Endothelial cell of umbilical vein (primary cell): ENCODE data around the gene LMNTD1. TPM values are rescaled to one million over a fixed set of nuclear protein-coding genes. Genes with fewer than 3 reads are reported as not detected.

Source experiments
- BruUV-seq: library from RNA; stranded (reverse); fragments of 400-500 nt; replicated peaks from 2 replicates; lab custom pipeline; 2021; lab: Mats Ljungman, UMichigan
- CTCF ChIA-PET: fragments of 300-600, 350-600 bp; sonication (Branson Sonifier 250); formaldehyde crosslinking; loops from one replicate; lab custom pipeline; 2021; ENCODE audit warnings: antibody characterized with exemption, inconsistent platforms; lab: Charles Lee
- POLR2A ChIA-PET: fragments of 300-600, 350-600 bp; sonication (Branson Sonifier 250); formaldehyde crosslinking; loops from one replicate; lab custom pipeline; 2021; ENCODE audit warnings: antibody characterized with exemption, inconsistent platforms; lab: Charles Lee
- DNase-seq: peaks from one replicate; pipeline ENCODE4 v3.0.0-alpha.2; 2011; ENCODE audit warnings: low read depth, low spot score
- FAIRE-seq: peaks from 2 replicates; lab custom pipeline; 2011; peaks lifted over from hg19 to GRCh38; lab: Jason Lieb, UNC
- H2AFZ ChIP-seq: 2 replicates; pipeline ENCODE4 v1.6.0; 2012; ENCODE audit warnings: low read depth, low read length, control low read depth, inconsistent platforms
- H3K27ac ChIP-seq: 2 replicates; pipeline ENCODE4 v1.5.1; 2011; ENCODE audit warnings: low read depth, mild to moderate bottlenecking, control low read depth, low read length, moderate library complexity; ENCODE audit not compliant: insufficient read depth
- H3K27me3 ChIP-seq, 2 experiments: 2 replicates each; pipeline versions ENCODE4 v1.6.0 to v1.6.1; 2011; ENCODE audit warnings: low read length in 2 of 2, mixed read lengths in 1 of 2; ENCODE audit not compliant: control insufficient read depth in 2 of 2, insufficient read depth in 2 of 2
- H3K36me3 ChIP-seq, 2 experiments: 2 replicates in 1 of 2; 3 replicates in 1 of 2; pipeline ENCODE4 v1.5.1; 2011; ENCODE audit warnings: low read length in 2 of 2, mild to moderate bottlenecking in 1 of 2, moderate library complexity in 1 of 2; ENCODE audit not compliant: control insufficient read depth in 2 of 2, insufficient read depth in 2 of 2; ENCODE audit errors: extremely low read depth in 1 of 2
- H3K4me1 ChIP-seq: 3 replicates; pipeline ENCODE4 v1.5.1; 2011; ENCODE audit warnings: mild to moderate bottlenecking, low read length; ENCODE audit not compliant: control insufficient read depth, insufficient read depth; ENCODE audit errors: extremely low read depth
- H3K4me2 ChIP-seq: 2 replicates; pipeline ENCODE4 v1.6.1; 2011; ENCODE audit warnings: low read length, control low read depth, mixed read lengths; ENCODE audit not compliant: insufficient read depth
- H3K4me3 ChIP-seq, 3 experiments: fragments of 200-600 bp in 1 of 3; sonication (generic), shearing (Covaris generic) in 1 of 3; replicated peaks in 1 of 3; 2 replicates each; pipeline ENCODE4 v1.5.1; 2011 to 2016; ENCODE audit warnings: control low read depth in 3 of 3, low read length in 3 of 3, mild to moderate bottlenecking in 2 of 3, inconsistent platforms in 1 of 3, low read depth in 1 of 3, moderate library complexity in 1 of 3; ENCODE audit not compliant: insufficient read depth in 1 of 3
- H3K79me2 ChIP-seq: 2 replicates; pipeline ENCODE4 v1.6.0; 2012; ENCODE audit warnings: low read length, inconsistent platforms; ENCODE audit not compliant: control insufficient read depth, insufficient read depth
- H3K9ac ChIP-seq: replicated peaks from 2 replicates; pipeline ENCODE3; 2011; ENCODE audit warnings: low read length, control low read depth; ENCODE audit not compliant: insufficient read depth; ENCODE audit errors: extremely low read depth
- H3K9me1 ChIP-seq: replicated peaks from 3 replicates; pipeline ENCODE4 v1.6.0; 2011; ENCODE audit warnings: mild to moderate bottlenecking, low read length; ENCODE audit not compliant: control insufficient read depth, insufficient read depth; ENCODE audit errors: extremely low read depth
- H3K9me3 ChIP-seq: replicated peaks from 2 replicates; pipeline ENCODE4 v1.5.1; 2012; ENCODE audit warnings: low read length, inconsistent platforms; ENCODE audit not compliant: control insufficient read depth, insufficient read depth
- H4K20me1 ChIP-seq: replicated peaks from 2 replicates; pipeline ENCODE3; 2011; ENCODE audit warnings: mild to moderate bottlenecking, low read length; ENCODE audit not compliant: control insufficient read depth, insufficient read depth; ENCODE audit errors: extremely low read depth
- CTCF ChIP-seq, 2 donors: IDR thresholded peaks; 1 replicate in 1 of 2; 2 replicates in 1 of 2; pipeline ENCODE4 v1.5.1; 2011; ENCODE audit warnings: low read length in 2 of 2, mild to moderate bottlenecking in 2 of 2, moderate library complexity in 2 of 2, control low read depth in 1 of 2, inconsistent platforms in 1 of 2, low read depth in 1 of 2; ENCODE audit not compliant: insufficient read depth in 1 of 2; ENCODE audit errors: extremely low read depth in 1 of 2
- EZH2 ChIP-seq: IDR thresholded peaks from 2 replicates; pipeline ENCODE4 v1.6.1; 2012; ENCODE audit warnings: borderline replicate concordance, low read depth, mild to moderate bottlenecking, moderate library complexity, low read length, inconsistent platforms; ENCODE audit not compliant: severe bottlenecking
- FOS ChIP-seq: IDR thresholded peaks from 2 replicates; pipeline ENCODE4 v1.6.1; 2011; ENCODE audit warnings: mild to moderate bottlenecking, low read length, moderate library complexity, borderline replicate concordance; ENCODE audit not compliant: insufficient read depth
- GATA2 ChIP-seq: IDR thresholded peaks from 2 replicates; pipeline ENCODE4 v1.7.0; 2011; ENCODE audit warnings: low read depth, mild to moderate bottlenecking, moderate library complexity, mixed read lengths, low read length; ENCODE audit not compliant: insufficient read length, insufficient read depth
- JUN ChIP-seq: IDR thresholded peaks from 2 replicates; pipeline ENCODE4 v1.6.1; 2011; ENCODE audit warnings: borderline replicate concordance, low read depth; ENCODE audit not compliant: insufficient read length, insufficient read depth
- MAX ChIP-seq: IDR thresholded peaks from 2 replicates; pipeline ENCODE4 v1.6.1; 2011; ENCODE audit not compliant: insufficient read depth, insufficient read length
- MYC ChIP-seq: IDR thresholded peaks from one replicate; pipeline ENCODE4 v1.6.1; 2011; ENCODE audit warnings: mild to moderate bottlenecking, low read depth, low read length
- POLR2A ChIP-seq: IDR thresholded peaks from 2 replicates; pipeline ENCODE4 v1.6.1; 2012; ENCODE audit warnings: low read depth, mild to moderate bottlenecking, control low read depth, low read length
- POLR2AphosphoS5 ChIP-seq: IDR thresholded peaks from 2 replicates; pipeline ENCODE4 v1.6.1; 2012; ENCODE audit warnings: low read depth, mild to moderate bottlenecking, control low read depth, low read length, moderate library complexity; ENCODE audit not compliant: insufficient read depth
- dilution Hi-C: fragments of 300-500 bp; cut with MboI; formaldehyde crosslinking; loops from one replicate; pipeline ENCODE4 v1.15.0; 2019; ENCODE audit warnings: low sequenced_read_pairs; ENCODE audit not compliant: extremely low pct_ligation_motif_present
- intact Hi-C: fragments of 100-400 bp; cut with micrococcal nuclease; formaldehyde crosslinking; loops from one replicate; pipeline ENCODE4 v1.10.0; 2022
- polyA plus RNA-seq, 4 experiments: library from polyadenylated mRNA; depleted of rRNA in 3 of 4; stranded (reverse) in 3 of 4; unstranded in 1 of 4; fragments of >200 nt; gene quantifications; 2 replicates each; pipeline versions ENCODE4 v1.2.1 to v1.2.3, GENCODE V29; 2011 to 2012; ENCODE audit warnings: missing spikeins in 1 of 4
- total RNA-seq: library from RNA; stranded (reverse); gene quantifications from 2 replicates; pipeline ENCODE4 v1.2.3, GENCODE V29; 2021

Gene LMNTD1
- total and polyA plus RNA-seq, 2 donors (not counting 3 experiments of a cell fraction or from before 2014, with no cell fraction given) = not detected

GRCh38 chr12:25529738-25530137 is 23.3 kb downstream of the LMNTD1 start:
- Histone ChIP-seq H3K4me1 (peaks cover 6% of the 10 kb centered on the region), H3K79me2 (no peaks in the 10 kb centered on the region), H4K20me1 (no peaks in the 10 kb centered on the region), H3K9me3 (no peaks in the 10 kb centered on the region), H3K9ac (no peak overlapping the region), H3K27me3 (no peaks in the 10 kb centered on the region), H3K4me3 (no peak overlapping the region), H3K27ac (no peak overlapping the region), H2AFZ (peak overlapping the region; percentile 73), H3K9me1 (no peaks in the 10 kb centered on the region), H3K4me2 (peak overlapping the region; percentile 42), H3K36me3 (no peaks in the 10 kb centered on the region)
- intact Hi-C loops (no loop called here), dilution Hi-C loops (no loop called here)
- POLR2A ChIA-PET = no interaction called here
- BruUV-seq = no TSS peak
- FAIRE-seq = peak; percentile 68
- CTCF ChIA-PET = no interaction called here
- TF ChIP-seq GATA2 (peak; percentile 46), POLR2AphosphoS5 (no peak), EZH2 (no peak), FOS (peak; percentile 63), CTCF (IDR thresholded peaks at IDR 0.05; ENCODE audit: extremely low read depth in 1 of 2, insufficient read depth in 1 of 2, low read depth in 1 of 2, low read length in 2 of 2) (no peak)
- peak; percentile 64 for DNase-seq

- H3K4me1 ChIP-seq = peaks cover 6% of the 10 kb centered on the region
- peaks cover 0 to under 1% of the 10 kb centered on the region in 2 experiments for H3K27me3 ChIP-seq
- intact Hi-C loops = no loop called here
- H4K20me1 ChIP-seq = no peaks in the 10 kb centered on the region
- H3K4me2 ChIP-seq = no peak overlapping the region
- no peaks in the 10 kb centered on the region for H3K9me1 ChIP-seq
- H3K79me2 ChIP-seq = no peaks in the 10 kb centered on the region
- no peaks in the 10 kb centered on the region for H3K36me3 ChIP-seq
- no peaks in the 10 kb centered on the region for H3K9me3 ChIP-seq
- no peak overlapping the region for H3K4me3 ChIP-seq
- no peak overlapping the region for H3K27ac ChIP-seq
- no peak overlapping the region for H3K9ac ChIP-seq
- H2AFZ ChIP-seq = no peak overlapping the region
- ChIA-PET CTCF (no interaction called here), POLR2A (no interaction called here)
- BruUV-seq = no TSS peak
- dilution Hi-C loops = no loop called here
- DNase-seq (no peak), FAIRE-seq (no peak)
- TF ChIP-seq POLR2AphosphoS5 (no peak), MYC (no peak), MAX (no peak), GATA2 (no peak), POLR2A (no peak), JUN (no peak), EZH2 (no peak), FOS (no peak)
Measured at GRCh38 chr12:25526778-25527177, 26.3 kb downstream of the LMNTD1 start.
